ENCODE results near the gene RASGRP1.

The RASGRP1 gene

DNA sequence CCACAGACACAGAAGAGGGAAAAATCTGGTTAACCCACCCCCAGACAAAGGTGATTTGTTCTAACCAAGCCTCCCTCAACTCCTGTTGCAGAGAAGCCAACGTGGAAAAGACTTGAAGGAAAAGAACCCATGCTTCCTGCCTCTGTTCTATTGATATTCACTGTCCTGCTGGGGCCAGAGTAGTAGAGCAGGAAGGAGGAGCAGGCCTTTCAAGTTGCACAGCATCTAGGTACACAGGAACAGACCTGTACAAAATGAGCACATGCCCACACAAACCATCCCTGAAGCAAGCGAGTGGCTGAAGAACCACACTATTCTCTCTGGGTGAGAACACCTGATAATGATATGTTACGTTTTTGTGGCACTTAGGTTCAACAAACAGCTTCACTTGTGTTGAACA, 29.9 kb downstream of the RASGRP1 start:
- Histone ChIP-seq H3K27ac (ENCODE audit: low read depth, low read length, poor library complexity, severe bottlenecking) (no peak overlapping the region), H2AFZ (ENCODE audit: low read length) (no peak overlapping the region), H3K27me3 (ENCODE audit: insufficient read depth, low read length) (no peaks in the 10 kb centered on the region), H3K4me1 (ENCODE audit: insufficient read depth, low read length, severe bottlenecking) (no peaks in the 10 kb centered on the region), H3F3A (ENCODE audit: insufficient read depth, low read length) (no peaks in the 10 kb centered on the region), H3K9me3 (ENCODE audit: low read length) (no peaks in the 10 kb centered on the region), H3K9me2 (ENCODE audit: low read depth, low read length) (no peaks in the 10 kb centered on the region), H3K4me3 (ENCODE audit: low read depth, low read length, poor library complexity, severe bottlenecking) (no peak overlapping the region), H3K36me3 (ENCODE audit: insufficient read depth, low read length) (peaks cover 5% of the 10 kb centered on the region; the same call in 1 of the 2 replicates), H3K9ac (ENCODE audit: low read length) (no peak overlapping the region), H3K79me2 (ENCODE audit: insufficient read depth, low read length) (no peaks in the 10 kb centered on the region), H3K4me2 (ENCODE audit: low read length) (no peak overlapping the region), H4K20me1 (ENCODE audit: insufficient read depth, low read length) (no peaks in the 10 kb centered on the region)
- TF ChIP-seq, protein P1, sequence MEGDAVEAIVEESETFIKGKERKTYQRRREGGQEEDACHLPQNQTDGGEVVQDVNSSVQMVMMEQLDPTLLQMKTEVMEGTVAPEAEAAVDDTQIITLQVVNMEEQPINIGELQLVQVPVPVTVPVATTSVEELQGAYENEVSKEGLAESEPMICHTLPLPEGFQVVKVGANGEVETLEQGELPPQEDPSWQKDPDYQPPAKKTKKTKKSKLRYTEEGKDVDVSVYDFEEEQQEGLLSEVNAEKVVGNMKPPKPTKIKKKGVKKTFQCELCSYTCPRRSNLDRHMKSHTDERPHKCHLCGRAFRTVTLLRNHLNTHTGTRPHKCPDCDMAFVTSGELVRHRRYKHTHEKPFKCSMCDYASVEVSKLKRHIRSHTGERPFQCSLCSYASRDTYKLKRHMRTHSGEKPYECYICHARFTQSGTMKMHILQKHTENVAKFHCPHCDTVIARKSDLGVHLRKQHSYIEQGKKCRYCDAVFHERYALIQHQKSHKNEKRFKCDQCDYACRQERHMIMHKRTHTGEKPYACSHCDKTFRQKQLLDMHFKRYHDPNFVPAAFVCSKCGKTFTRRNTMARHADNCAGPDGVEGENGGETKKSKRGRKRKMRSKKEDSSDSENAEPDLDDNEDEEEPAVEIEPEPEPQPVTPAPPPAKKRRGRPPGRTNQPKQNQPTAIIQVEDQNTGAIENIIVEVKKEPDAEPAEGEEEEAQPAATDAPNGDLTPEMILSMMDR (IDR thresholded peaks at IDR 0.05; ENCODE audit: low read length) = no peak
- TF ChIP-seq EZH2 (IDR thresholded peaks at IDR 0.05; ENCODE audit: borderline replicate concordance, low read length) = no peak

DNA sequence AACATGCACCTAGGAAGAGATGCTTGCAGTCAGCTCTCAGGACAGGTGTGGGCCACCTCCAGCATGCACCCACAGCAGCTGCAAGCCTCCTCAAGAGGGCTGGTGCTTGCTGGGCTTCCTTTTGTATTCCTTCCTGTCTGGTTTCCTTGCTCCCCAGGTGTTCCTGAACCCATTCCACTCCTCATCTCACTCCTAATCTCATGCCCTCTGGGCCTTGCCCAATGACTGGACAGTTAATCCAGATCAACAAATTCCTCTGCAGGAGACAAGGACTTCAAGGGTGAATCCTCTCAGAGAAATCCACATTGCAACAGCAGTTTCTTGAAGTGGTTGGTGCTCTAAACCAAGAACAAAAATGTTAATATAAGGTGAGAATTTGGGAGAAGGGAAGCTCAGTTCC, 30.7 kb downstream of the RASGRP1 start:
- Histone ChIP-seq H2AFZ (ENCODE audit: low read length) (no peak overlapping the region), H3K27me3 (ENCODE audit: insufficient read depth, low read length) (no peaks in the 10 kb centered on the region), H3K79me2 (ENCODE audit: insufficient read depth, low read length) (no peaks in the 10 kb centered on the region), H3F3A (ENCODE audit: insufficient read depth, low read length) (no peaks in the 10 kb centered on the region), H3K9me2 (ENCODE audit: low read depth, low read length) (no peaks in the 10 kb centered on the region), H3K4me2 (ENCODE audit: low read length) (no peak overlapping the region), H3K36me3 (ENCODE audit: insufficient read depth, low read length) (peaks cover 5% of the 10 kb centered on the region; the same call in 1 of the 2 replicates), H3K9ac (ENCODE audit: low read length) (no peak overlapping the region), H4K20me1 (ENCODE audit: insufficient read depth, low read length) (no peaks in the 10 kb centered on the region), H3K4me3 (ENCODE audit: low read depth, low read length, poor library complexity, severe bottlenecking) (no peak overlapping the region), H3K27ac (ENCODE audit: low read depth, low read length, poor library complexity, severe bottlenecking) (no peak overlapping the region), H3K4me1 (ENCODE audit: insufficient read depth, low read length, severe bottlenecking) (no peaks in the 10 kb centered on the region), H3K9me3 (ENCODE audit: low read length) (no peaks in the 10 kb centered on the region)
- TF ChIP-seq, protein P1 (IDR thresholded peaks at IDR 0.05; ENCODE audit: low read length) = no peak
- TF ChIP-seq EZH2 (IDR thresholded peaks at IDR 0.05; ENCODE audit: borderline replicate concordance, low read length) = no peak

DNA sequence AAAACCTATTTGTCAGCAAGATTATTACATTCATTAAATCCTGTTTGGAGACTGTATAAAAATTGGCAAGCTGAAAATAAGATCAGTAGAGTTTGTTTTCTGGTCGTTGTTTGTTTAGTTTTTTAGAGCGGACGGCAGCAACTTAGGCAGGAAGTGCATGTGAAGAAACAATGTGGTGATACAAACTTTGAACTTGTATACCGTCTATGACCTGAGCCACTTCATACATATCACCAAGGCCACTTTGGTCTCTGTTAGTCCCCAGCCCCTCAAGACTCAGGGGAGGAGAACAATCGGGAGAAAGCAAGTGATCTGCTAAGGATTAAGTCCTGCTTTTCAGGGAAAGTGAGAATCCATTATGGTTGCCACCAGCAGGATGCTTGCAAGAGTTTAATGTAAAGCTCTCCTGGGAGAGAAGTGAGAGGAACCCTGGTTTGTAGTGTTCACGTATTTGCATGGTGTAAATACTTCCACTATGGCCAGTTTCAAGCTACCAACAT, 31.1 kb downstream of the RASGRP1 start:
- Histone ChIP-seq H3K36me3 (ENCODE audit: insufficient read depth, low read length) (peaks cover 5% of the 10 kb centered on the region; the same call in 1 of the 2 replicates), H3K9me2 (ENCODE audit: low read depth, low read length) (no peaks in the 10 kb centered on the region), H3K27ac (ENCODE audit: low read depth, low read length, poor library complexity, severe bottlenecking) (no peak overlapping the region), H4K20me1 (ENCODE audit: insufficient read depth, low read length) (no peaks in the 10 kb centered on the region), H3F3A (ENCODE audit: insufficient read depth, low read length) (no peaks in the 10 kb centered on the region), H3K4me2 (ENCODE audit: low read length) (no peak overlapping the region), H3K4me1 (ENCODE audit: insufficient read depth, low read length, severe bottlenecking) (no peaks in the 10 kb centered on the region), H3K9me3 (ENCODE audit: low read length) (no peaks in the 10 kb centered on the region), H3K9ac (ENCODE audit: low read length) (no peak overlapping the region), H3K79me2 (ENCODE audit: insufficient read depth, low read length) (no peaks in the 10 kb centered on the region), H3K4me3 (ENCODE audit: low read depth, low read length, poor library complexity, severe bottlenecking) (no peak overlapping the region), H2AFZ (ENCODE audit: low read length) (no peak overlapping the region), H3K27me3 (ENCODE audit: insufficient read depth, low read length) (no peaks in the 10 kb centered on the region)
- no peak for TF ChIP-seq EZH2 (IDR thresholded peaks at IDR 0.05; ENCODE audit: borderline replicate concordance, low read length)
- TF ChIP-seq, protein P1 (IDR thresholded peaks at IDR 0.05; ENCODE audit: low read length) = no peak
